ENCODE results near the gene MALSU1.
"Not testable (repeated sequence)": the region's sequence is repeated elsewhere in the genome, so short reads cannot be mapped to it uniquely, and the experiment has no call there.

DNA sequence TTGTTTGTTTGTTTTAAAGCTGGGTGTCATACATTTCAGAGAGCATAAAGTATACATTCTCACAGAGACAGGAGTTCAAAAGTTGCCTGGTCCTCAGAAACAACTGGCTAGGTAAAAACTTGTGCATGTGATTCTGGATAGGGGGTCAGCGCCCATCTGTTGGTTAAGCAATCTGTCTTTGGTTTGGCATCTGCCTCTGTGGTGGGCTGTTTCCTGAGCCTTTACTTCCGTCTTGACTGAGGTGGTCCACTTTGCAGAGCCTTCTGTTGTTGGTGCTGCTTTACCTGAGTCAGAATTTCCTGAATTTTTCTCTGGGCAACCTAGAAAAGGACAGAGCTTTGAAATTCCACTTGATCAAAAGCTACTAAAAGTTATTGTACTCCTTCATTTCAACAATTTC is 13.0 kb downstream of the MALSU1 start:
- TF ChIP-seq, protein P1, sequence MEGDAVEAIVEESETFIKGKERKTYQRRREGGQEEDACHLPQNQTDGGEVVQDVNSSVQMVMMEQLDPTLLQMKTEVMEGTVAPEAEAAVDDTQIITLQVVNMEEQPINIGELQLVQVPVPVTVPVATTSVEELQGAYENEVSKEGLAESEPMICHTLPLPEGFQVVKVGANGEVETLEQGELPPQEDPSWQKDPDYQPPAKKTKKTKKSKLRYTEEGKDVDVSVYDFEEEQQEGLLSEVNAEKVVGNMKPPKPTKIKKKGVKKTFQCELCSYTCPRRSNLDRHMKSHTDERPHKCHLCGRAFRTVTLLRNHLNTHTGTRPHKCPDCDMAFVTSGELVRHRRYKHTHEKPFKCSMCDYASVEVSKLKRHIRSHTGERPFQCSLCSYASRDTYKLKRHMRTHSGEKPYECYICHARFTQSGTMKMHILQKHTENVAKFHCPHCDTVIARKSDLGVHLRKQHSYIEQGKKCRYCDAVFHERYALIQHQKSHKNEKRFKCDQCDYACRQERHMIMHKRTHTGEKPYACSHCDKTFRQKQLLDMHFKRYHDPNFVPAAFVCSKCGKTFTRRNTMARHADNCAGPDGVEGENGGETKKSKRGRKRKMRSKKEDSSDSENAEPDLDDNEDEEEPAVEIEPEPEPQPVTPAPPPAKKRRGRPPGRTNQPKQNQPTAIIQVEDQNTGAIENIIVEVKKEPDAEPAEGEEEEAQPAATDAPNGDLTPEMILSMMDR (IDR thresholded peaks at IDR 0.05) = not testable (repeated sequence)
- not testable (repeated sequence) for TF ChIP-seq POLR2A (IDR thresholded peaks at IDR 0.05)

All from vagina (tissue), 2 donors.